Islet of Langerhans (tissue), 1 donor: ENCODE results near the gene ZNF235.
"Not testable (repeated sequence)": the region's sequence is repeated elsewhere in the genome, so short reads cannot be mapped to it uniquely, and the experiment has no call there.

Experiments
- FAIRE-seq: peaks from one replicate; lab custom pipeline; 2011; peaks lifted over from hg19 to GRCh38; lab: Jason Lieb, UNC

Gene ZNF235

GRCh38 chr19:44304659-44305193 is at the start of gene ZNF235:
TSS of gene ZNF235 (minus strand) at chr19:44305025. CDS start at chr19:44303404, 1,621 bp downstream.
- FAIRE-seq = peak; percentile 83

- no peak for FAIRE-seq
Measured at GRCh38 chr19:44346556-44346955, 41.7 kb upstream of the ZNF235 start.

DNA sequence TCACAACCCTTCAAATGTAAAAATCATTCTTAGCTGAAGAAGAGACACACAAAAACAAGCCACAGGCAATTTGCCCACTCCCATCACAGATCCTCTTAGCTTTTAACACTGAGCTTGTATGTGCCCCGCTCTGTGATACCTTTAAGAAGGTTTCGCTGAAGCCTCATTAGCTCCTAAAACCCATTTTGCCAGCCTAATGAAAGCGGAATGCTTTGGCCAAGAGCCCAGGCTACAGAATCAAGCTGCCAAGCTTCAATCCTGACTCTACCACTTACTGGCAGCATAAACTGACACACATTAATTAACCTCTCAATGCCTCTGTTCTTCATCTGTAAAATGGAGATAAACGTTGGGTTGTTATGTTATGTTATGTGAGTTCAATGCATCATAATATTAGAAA is 41.1 kb upstream of the ZNF235 start:
- no peak for FAIRE-seq

GRCh38 chr19:44344255-44344654 is 39.4 kb upstream of the ZNF235 start:
- FAIRE-seq = no peak

GRCh38 chr19:44341794-44342193 is 37.0 kb upstream of the ZNF235 start:
- no peak for FAIRE-seq

DNA sequence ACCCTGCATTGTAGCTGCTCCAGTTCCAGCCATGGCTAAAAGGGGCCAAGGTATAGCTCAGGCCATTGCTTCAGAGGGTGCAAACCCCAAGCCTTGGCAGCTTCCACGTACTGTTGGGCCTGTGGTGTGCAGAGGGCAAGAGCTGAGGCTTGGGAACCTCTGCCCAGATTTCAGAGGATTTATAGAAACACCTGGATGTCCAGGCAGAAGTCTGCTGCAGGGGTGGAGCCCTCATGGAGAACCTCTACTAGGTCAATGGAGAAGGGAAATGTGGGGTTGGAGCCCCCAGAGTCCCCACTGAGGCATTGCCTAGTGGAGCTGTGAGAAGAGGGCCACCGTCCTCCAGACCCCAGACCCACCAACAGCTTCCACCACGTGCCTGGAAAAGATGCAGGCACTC is 29.8 kb upstream of the ZNF235 start:
- not testable (repeated sequence) for FAIRE-seq

DNA sequence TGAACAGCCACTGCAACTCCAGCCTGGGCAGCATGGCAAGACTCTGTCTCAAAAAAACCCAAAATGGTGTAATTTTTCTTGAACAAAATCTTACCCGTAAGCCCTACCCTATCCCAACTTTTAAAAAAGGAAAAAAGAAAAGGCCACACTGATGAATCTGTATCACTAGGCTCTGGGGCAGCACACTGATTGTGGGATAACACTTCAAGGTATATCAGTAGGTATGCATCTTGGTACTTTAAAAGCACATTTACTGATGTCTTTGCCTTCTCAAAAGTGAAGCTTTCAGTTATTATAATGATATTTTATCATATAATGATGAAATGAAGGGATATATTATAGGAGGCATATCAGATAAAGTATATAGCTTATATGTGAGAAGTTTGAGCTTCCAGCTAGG is 27.3 kb upstream of the ZNF235 start:
- FAIRE-seq = no peak

- no peak for FAIRE-seq
Measured at GRCh38 chr19:44315883-44316282, 11.1 kb upstream of the ZNF235 start.

DNA sequence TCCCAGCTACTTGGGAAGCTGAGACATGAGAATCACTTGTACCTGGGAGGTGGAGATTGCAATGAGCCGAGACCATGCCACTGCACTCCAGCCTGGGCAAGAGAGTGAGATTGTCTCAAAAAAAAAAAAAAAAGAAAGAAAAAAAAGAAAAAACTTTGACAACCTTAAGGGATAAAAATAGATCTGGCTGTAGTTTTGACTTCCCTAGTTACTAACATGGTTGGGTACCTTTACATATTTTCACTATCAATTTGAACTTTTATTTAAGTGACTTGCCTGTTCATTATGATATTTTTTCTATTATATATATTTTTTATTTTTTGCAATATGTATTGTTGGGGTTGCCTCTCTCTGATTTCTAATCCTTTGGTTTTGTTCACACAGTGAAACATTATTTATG is 8.4 kb upstream of the ZNF235 start:
- no peak for FAIRE-seq

GRCh38 chr19:44308011-44308410 is 3.2 kb upstream of the ZNF235 start:
- no peak for FAIRE-seq

DNA sequence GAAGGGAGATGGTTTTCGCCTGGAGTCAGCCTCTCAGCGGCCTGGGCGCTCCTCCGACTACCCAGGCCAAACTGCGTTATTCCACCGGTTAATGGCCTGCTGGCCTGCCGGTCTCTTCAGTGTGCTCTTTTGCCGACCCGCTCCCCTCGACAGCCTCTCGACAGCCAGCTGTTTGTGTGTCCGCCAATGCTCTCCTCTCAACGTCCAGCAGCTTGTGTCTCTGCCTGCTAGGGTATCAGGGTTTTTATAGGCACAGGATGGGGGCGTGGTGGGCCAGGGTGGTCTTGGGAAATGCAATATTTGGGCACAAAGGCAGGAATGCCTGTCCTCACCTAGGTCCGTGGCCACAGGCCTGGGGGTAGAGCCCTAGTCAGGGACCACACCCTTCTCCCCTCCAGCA is 1.5 kb upstream of the ZNF235 start:
- FAIRE-seq = no peak

GRCh38 chr19:44305457-44305856 is 632 bp upstream of the ZNF235 start:
- no peak for FAIRE-seq

DNA sequence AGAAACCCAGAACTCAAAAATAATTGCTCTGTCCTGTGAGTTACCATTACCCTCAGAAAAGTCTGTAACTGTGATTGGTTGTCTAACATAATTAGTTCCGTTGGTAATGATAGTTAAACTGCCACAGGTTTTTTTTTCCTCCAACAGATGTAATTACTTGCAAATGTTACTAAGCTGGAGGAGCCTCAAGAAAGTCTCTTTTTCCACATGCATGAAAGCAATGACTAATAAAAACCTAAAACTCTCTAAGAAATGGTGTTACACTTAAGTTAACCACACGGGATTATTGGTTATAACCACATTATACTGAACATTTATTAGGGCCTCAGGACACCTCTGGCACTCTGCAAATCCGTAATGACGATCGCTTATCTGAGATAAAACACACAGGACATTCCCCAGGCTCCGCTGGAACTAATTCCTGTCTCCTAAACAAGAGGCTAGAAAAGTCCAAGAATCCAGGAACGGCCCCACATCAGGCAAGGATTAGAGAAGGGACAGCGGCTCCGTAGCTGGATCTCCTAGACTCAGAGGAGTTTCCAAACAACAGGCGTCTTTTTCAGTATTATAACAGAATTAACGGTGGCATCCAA is 753 bp downstream of the ZNF235 start:
- no peak for FAIRE-seq

DNA sequence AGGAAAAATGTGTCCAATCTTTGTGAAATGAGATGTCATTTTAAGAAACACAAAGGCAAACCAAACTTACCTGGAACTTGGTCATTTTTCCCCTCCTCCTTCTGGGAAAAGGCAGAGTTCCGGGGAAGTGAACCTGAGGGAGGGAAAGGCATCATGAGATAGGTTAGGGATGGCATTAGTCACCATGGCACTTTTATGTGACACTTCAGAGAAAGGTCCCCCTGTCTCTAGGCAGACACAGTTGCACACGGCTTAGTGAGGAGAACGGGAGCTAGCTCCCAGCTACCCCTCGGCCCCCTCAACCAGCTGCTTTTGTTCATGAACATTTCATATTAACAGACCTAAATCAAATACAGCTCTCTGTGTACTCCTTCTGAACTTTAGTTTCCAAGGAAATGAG is 1.5 kb downstream of the ZNF235 start:
- FAIRE-seq = no peak

DNA sequence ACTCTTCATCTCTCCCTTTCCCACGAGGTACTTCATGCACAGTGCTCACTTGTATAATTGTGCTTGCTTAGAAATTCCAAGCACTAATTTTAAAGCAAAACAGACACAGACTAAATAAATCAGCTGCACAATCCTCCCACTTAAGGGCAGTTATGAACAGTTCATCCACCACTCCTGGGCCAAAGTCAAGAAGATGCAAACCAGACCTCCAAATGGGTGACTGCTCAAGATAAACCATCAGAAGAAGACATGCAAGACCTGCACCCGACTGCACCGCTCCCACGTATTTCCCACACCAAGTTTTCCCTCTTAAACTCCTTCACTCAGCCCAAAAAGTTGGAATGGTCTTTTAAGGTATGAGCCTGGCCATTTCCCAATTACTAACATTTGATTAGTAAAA is 19.9 kb downstream of the ZNF235 start:
- FAIRE-seq = no peak

DNA sequence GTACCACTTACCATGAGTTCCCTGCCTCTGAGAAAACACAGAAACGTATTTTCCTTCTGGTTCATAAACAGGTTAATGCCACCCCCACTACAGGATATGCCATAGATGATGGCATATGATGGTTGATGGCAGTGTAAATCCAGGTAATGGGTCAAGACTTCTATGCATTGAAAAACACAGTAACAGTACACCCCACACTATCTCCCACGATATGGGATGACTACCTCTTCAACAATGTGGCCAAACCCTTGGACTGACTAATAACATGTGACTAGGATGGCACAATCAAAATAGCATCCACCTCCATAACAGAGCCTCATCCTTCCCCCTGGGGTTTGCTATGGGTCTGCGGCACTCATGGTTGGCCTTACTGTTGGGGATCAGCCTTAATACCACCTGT is 22.0 kb downstream of the ZNF235 start:
- FAIRE-seq = no peak

- no peak for FAIRE-seq
Measured at GRCh38 chr19:44280916-44281315, 23.9 kb downstream of the ZNF235 start.

DNA sequence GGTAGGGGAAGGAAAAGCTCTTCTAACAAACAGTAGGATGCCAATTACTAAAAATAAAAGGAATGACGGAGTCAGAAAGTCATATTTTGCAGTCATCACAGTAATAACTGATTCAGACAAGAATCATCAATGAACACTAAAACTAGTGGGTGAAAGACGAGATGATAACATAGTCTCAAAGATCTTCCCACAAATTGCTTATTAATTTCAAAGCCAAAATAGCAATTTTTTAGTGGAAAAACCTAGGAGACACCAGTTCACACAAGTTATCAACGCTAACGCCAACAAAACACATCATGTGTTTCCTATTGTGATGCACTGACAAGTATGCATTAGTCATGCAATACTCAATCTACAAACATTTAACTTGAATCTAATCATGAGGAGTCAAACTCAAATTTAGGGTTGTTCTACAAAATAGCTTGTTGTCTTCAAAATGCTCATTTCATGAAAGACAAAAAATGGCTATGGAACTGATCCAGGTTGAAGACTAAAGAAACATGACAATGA is 26.6 kb downstream of the ZNF235 start:
- FAIRE-seq = no peak

- FAIRE-seq = no peak
Measured at GRCh38 chr19:44277331-44277730, 27.5 kb downstream of the ZNF235 start.

DNA sequence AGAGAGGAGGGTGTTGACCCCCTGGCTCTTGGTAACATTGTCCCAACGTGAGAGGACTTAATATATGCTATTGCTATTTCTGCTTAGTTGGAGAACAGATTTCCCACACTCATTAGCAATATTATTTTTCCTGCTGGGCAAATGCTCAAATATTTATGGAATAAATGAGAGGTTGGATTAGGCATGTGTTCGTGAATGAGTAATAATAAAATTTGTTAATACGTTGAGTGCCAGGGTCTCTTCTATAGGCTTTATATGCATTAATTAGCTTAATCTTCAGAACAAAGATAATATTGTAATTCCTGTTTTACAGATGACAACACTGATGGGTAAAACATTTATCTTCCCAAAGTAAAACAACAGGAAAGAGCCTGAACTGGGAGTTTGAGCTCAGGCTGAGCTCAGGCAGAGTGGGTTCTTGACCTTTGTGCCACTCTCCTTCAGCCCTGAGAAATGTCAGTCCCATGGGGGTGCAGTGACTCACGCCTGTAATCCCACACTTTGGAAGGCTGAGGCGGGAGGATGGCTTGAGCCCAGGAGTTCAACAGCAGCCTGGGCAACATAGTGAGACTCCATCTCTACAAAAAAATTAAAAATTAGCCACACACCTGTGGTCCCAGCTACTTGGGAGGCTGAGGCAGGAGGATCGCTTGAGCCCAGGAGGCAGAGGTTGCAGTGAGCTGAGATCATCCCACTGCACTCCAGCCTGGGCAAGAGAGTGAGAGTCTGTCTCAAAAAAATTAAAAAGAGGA is 44.0 kb downstream of the ZNF235 start:
- FAIRE-seq = no peak

GRCh38 chr19:44260343-44260681 is 44.5 kb downstream of the ZNF235 start:
- no peak for FAIRE-seq

GRCh38 chr19:44258835-44259413 is 45.9 kb downstream of the ZNF235 start:
- FAIRE-seq = no peak

- FAIRE-seq = no peak
Measured at GRCh38 chr19:44258136-44258535, 46.7 kb downstream of the ZNF235 start.
